HFFc6 (cell line): ENCODE data around the gene PACSIN1. TPM values are rescaled to one million over a fixed set of nuclear protein-coding genes. Genes with fewer than 3 reads are reported as not detected.

ENCODE experiments used
- DNase-seq: peaks from one replicate; pipeline ENCODE4 v3.0.0-alpha.2; 2018
- H3K27ac Mint-ChIP-seq: 2 replicates; pipeline ENCODE4 v1.8.0; 2020; ENCODE audit warnings: mild to moderate bottlenecking, mixed read lengths
- H3K27me3 Mint-ChIP-seq: 2 replicates; pipeline ENCODE4 v1.8.0; 2021; ENCODE audit warnings: mild to moderate bottlenecking, moderate library complexity, mixed read lengths; ENCODE audit not compliant: insufficient read depth
- H3K36me3 Mint-ChIP-seq: 2 replicates; pipeline ENCODE4 v1.8.0; 2021; ENCODE audit warnings: low read depth, mixed read lengths
- H3K4me1 Mint-ChIP-seq: 2 replicates; pipeline ENCODE4 v1.8.0; 2020; ENCODE audit warnings: low read depth, mixed read lengths
- H3K4me3 Mint-ChIP-seq: 2 replicates; pipeline ENCODE4 v1.8.0; 2020; ENCODE audit warnings: mild to moderate bottlenecking, moderate library complexity, mixed read lengths
- H3K9me3 Mint-ChIP-seq: 2 replicates; pipeline ENCODE4 v1.8.0; 2020; ENCODE audit warnings: mild to moderate bottlenecking, mixed read lengths
- CTCF ChIP-seq: fragments of 200-600 bp; sonication (generic); IDR thresholded peaks from 2 replicates; pipeline ENCODE4 v1.5.0; 2021; ENCODE audit warnings: antibody characterized with exemption, mild to moderate bottlenecking
- total RNA-seq, 6 experiments: library from RNA; stranded (reverse); fragmentation: NEBNext Ultra II Directional; extraction: Animal tissue kit (Norgen Biotek cat#: 25700); gene quantifications; 2 replicates in 1 of 6; 3 replicates in 5 of 6; pipeline ENCODE4 v1.2.3, GENCODE V29; 2021

PACSIN1 gene
- total RNA-seq, 6 experiments from 2014 or later: not detected

- no peaks in the 10 kb centered on the region for H3K4me1 Mint-ChIP-seq
Measured at GRCh38 chr6:34574647-34575293, 108.9 kb downstream of the PACSIN1 start.

GRCh38 chr6:34575326-34575725 is 109.5 kb downstream of the PACSIN1 start:
- no peak for TF ChIP-seq CTCF
- H3K4me3 Mint-ChIP-seq: no peak overlapping the region; the same call in 1 of the 2 replicates
- peaks cover 12% of the 10 kb centered on the region for H3K27me3 Mint-ChIP-seq
- no peaks in the 10 kb centered on the region for H3K4me1 Mint-ChIP-seq
- no peak overlapping the region for H3K27ac Mint-ChIP-seq
- DNase-seq: no peak
- no peaks in the 10 kb centered on the region for H3K9me3 Mint-ChIP-seq
- no peaks in the 10 kb centered on the region for H3K36me3 Mint-ChIP-seq

More at GRCh38 chr6:34574647-34575293, 108.9 kb downstream of the PACSIN1 start:
- no peaks in the 10 kb centered on the region for H3K9me3 Mint-ChIP-seq
- no peaks in the 10 kb centered on the region for H3K36me3 Mint-ChIP-seq
- peaks cover 12% of the 10 kb centered on the region for H3K27me3 Mint-ChIP-seq
- no peak overlapping the region; the same call in 1 of the 2 replicates for H3K4me3 Mint-ChIP-seq
- TF ChIP-seq CTCF: no peak
- DNase-seq: no peak
- no peak overlapping the region for H3K27ac Mint-ChIP-seq

GRCh38 chr6:34576286-34576955 is 110.5 kb downstream of the PACSIN1 start:
- Mint-ChIP-seq H3K27me3 (peaks cover 6% of the 10 kb centered on the region), H3K27ac (no peak overlapping the region), H3K9me3 (no peaks in the 10 kb centered on the region), H3K36me3 (no peaks in the 10 kb centered on the region), H3K4me1 (no peaks in the 10 kb centered on the region), H3K4me3 (no peak overlapping the region)
- TF ChIP-seq CTCF: no peak
- no peak for DNase-seq

- Mint-ChIP-seq H3K9me3 (no peaks in the 10 kb centered on the region), H3K4me3 (no peak overlapping the region)
Measured at GRCh38 chr6:34578445-34579262, 112.8 kb downstream of the PACSIN1 start.

More at GRCh38 chr6:34578445-34579262, 112.8 kb downstream of the PACSIN1 start:
- no peak for TF ChIP-seq CTCF
- H3K4me1 Mint-ChIP-seq: no peaks in the 10 kb centered on the region
- no peak overlapping the region for H3K27ac Mint-ChIP-seq
- no peak for DNase-seq
- no peaks in the 10 kb centered on the region for H3K36me3 Mint-ChIP-seq
- H3K27me3 Mint-ChIP-seq: peaks cover 2% of the 10 kb centered on the region; the same call in 1 of the 2 replicates
